Hematopoietic multipotent progenitor cell treated with erythropoietin and hydrocortisone succinate and interleukin-3 and kit ligand, for 17 days (in vitro differentiated cells): ENCODE results near the gene TET1.
A peak's percentile ranks its signal among the peaks of the same experiment; 100 is the strongest.
"Not testable (repeated sequence)": the region's sequence is repeated elsewhere in the genome, so short reads cannot be mapped to it uniquely, and the experiment has no call there.

Source experiments
- DNase-seq: peaks from one replicate; pipeline ENCODE4 v3.0.0-alpha.2; 2015; ENCODE audit warnings: low spot score

Gene TET1

GRCh38 chr10:68560186-68560942, at the start of gene TET1:
Gene TET1 (plus strand): TSS chr10:68560337. CDS start chr10:68572339, 12,002 bp downstream.
- DNase-seq: no peak

- not testable (repeated sequence) for DNase-seq
Measured at GRCh38 chr10:68516216-68516615, 43.9 kb upstream of the TET1 start.

GRCh38 chr10:68516766-68517165, 43.4 kb upstream of the TET1 start:
- no peak for DNase-seq

DNA sequence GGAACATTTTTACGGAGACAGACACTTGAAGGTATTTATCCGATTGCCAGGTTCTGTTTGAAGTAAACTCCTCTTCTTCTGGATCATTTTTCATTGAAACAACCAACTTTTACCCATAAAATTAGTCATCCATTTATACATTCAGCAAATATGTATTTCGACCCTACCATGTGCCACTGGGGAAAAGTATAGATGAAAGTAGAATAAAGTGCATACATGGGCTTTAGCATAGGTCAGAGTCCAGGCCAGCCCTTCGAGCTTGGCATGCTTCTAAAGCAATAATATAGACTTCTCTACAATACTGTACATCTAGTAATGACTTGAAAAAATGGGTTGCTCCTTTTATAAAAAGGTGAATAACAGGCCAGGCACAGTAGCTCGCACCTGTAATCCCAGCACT, 42.9 kb upstream of the TET1 start:
- DNase-seq: no peak

- not testable (repeated sequence) for DNase-seq
Measured at GRCh38 chr10:68518609-68519008, 41.5 kb upstream of the TET1 start.

- not testable (repeated sequence) for DNase-seq
Measured at GRCh38 chr10:68525490-68526038, 34.6 kb upstream of the TET1 start.

DNA sequence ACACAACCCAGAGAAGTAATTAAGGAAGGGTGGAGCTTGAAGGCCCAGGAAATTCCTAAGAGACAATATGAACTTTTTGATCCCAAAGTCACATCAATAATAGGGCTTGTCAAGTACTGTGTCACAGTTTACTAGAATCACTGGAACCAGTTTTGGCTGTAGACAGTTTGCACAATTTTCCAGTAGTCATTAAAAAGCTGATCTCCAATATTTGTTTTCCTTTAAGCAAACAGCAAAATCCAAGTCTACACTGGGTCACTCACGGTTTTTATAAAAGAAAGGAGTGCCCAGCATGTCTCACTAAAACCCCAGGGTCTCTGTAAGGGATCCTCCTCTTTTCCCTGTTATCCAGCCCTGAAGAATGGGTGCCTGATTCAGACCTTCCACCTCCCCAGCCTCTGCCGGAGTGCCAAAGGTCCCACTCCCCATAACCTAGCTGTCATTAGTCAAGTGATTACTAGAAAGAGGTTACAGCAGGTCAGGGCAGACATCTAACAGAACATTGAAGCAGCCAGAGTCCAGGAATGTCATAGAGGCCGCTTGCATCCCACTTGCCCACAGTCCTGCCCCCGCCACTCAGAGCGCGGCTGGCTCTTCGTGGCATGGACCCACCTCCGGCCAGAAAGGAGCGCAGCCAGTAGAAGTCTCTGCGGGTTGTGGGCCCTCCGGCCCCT, 33.4 kb upstream of the TET1 start:
- no peak for DNase-seq

- no peak for DNase-seq
Measured at GRCh38 chr10:68536973-68537372, 23.2 kb upstream of the TET1 start.

DNA sequence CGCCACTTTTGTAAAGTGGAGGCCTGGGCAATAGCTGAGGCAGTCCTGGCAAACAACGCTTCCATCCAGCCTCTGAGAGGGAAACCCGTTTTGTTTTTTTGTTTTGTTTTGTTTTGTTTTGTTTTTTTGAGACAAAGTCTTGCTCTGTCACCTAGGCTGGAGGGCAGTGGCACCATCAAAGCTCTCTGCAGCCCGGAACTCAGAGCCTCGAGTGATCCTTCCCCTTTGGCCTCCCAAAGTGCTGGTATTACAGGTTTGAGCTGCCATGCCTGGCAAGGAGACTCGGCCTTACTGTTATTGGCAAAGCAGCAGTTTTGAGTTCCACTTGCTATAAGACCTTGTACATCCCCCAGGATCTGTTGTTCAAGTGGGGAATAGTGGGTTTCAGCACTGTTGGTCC, 22.3 kb upstream of the TET1 start:
- DNase-seq: no peak

- DNase-seq: no peak
Measured at GRCh38 chr10:68543004-68543918, 16.9 kb upstream of the TET1 start.

GRCh38 chr10:68550747-68551411, 9.3 kb upstream of the TET1 start:
- peak; percentile 34 for DNase-seq

GRCh38 chr10:68553138-68553537, 7.0 kb upstream of the TET1 start:
- DNase-seq: no peak

DNA sequence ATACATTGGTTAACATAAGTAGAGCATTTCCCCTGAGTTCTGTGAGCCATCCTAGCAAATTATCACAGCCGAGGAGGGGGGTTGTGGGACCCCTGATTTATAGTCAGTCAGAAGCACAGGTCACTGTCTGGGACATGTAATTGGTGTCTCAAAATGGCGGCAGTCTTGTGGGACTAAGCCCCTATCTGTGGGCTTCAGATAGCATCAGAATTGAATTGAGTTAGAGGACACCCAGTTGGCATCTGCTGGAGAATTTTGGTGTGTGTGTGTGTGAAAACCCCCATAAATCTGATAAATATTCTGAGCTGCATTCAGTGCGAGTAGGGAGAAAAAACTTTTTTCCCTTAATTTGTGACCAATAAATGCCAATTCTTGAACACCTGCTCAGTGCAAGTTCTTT, 6.5 kb upstream of the TET1 start:
- DNase-seq: no peak

DNA sequence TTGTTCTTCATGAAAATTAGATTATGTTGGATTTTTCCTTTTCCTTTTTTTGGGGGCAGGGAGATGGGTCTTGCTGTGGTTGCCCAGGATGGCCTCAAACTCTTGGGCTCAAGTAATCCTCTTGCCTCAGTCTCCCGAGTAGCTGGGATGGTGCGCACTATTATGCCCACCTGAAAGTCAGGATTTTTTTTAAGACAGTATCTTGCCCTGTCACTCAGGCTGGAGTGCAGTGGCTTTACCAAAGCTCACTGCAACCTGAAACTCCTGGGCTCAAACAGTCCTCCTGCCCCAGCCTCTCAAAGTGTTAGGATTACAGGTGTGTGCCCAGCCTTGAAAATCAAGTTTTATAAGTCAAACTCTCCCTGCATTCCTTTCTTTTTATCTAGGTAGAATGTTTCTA, 1.7 kb upstream of the TET1 start:
- DNase-seq: no peak

DNA sequence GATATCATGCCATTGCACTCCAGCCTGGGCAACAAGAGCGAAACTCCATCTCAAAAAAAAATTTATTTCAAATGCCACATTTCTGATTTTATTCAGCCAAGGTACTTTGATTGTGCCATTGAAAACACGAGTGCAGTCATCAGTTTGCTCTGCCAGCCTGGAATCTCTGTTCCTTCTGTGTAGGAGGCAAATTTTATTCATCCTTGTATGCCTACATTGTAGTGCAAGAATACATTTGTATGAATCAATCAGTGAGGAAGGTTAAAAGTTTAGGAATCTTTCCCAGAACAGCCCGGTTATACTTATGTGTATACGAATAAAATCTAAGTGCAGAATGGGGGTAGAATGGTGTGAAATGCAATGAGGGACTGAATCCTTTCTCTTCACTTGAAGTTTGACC, 886 bp upstream of the TET1 start:
- DNase-seq: no peak

GRCh38 chr10:68559841-68560185, 324 bp upstream of the TET1 start:
- no peak for DNase-seq

DNA sequence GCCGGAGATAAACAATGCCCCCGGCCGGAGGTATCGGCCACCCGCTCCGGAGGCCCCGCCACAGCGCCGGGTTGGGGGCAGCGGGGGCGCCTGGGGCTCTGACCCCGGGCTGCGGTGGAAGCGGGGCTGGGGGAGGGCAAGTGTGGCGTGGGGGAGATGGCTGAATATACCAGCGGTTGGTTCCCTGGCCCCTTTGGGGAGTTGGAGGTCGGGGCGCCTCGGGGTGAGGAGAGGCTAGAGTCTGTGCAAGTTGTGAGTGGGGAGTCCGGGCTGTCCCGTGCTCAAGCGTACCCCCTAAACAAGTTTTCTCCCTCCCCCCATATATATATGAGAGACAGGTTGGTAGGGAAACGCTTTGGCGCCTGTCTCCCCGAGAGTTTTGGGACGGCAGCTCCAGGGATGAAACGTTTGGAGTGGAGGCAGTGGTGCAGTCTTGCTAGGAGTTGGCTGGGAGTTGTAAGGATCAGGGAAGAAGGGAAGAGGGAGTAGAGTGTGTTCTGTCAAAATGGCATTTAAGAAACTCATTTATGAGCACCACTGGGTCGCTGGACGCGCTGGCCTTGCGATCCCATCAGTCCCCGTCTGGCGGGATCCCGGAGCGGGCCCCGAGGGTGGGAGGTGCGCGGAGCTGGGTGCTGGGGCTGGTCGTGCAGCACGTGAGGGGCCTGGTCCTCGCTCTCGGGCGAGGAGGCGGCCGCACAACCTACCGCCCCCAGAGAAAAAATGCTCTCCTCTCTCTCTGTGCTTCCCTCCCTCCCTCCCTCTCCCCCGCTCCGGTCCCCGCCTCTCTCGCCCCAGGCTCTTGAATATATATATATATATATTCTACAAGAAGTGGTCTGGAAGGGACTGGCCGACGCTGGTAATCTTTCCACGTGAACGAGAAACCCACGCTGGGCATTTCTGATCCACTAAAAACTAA, 1.1 kb downstream of the TET1 start:
- DNase-seq: no peak

DNA sequence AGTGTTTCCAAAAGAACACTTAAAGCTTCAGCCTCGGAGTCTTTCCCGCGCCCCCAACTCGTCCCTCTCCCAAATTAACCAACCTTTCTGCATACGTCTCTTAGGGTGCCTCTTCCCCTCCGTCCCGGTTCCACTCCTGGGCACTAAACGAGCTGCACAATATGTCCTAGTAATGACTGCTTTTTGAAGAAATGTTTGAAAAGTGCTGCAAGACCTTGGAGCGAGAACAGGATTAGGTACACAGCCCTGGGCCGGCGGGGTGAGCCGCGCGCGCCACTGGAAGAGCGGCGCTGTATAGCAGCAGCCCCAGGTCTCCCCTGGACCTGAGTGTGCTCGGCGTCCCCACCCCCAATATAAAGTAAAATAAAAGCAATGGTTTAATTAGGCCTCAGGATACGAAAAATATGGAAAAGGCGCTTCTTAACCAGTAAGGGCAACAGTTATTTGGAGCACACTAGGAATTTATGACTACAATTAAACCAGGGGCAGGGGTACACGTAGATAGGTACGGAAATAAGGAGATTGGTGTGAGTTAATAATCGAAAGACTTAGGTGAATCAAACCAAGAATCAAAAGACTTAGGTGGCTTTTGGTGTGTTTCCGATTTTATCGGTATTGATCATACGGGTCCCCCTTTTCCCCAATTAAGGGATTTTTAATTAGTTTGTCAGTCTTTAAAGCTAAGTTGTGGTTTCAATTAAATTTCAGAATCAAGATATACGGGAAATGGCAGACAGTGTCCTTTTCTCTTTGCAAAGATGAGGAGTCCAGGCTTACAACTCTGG, 1.9 kb downstream of the TET1 start:
- DNase-seq: no peak

DNA sequence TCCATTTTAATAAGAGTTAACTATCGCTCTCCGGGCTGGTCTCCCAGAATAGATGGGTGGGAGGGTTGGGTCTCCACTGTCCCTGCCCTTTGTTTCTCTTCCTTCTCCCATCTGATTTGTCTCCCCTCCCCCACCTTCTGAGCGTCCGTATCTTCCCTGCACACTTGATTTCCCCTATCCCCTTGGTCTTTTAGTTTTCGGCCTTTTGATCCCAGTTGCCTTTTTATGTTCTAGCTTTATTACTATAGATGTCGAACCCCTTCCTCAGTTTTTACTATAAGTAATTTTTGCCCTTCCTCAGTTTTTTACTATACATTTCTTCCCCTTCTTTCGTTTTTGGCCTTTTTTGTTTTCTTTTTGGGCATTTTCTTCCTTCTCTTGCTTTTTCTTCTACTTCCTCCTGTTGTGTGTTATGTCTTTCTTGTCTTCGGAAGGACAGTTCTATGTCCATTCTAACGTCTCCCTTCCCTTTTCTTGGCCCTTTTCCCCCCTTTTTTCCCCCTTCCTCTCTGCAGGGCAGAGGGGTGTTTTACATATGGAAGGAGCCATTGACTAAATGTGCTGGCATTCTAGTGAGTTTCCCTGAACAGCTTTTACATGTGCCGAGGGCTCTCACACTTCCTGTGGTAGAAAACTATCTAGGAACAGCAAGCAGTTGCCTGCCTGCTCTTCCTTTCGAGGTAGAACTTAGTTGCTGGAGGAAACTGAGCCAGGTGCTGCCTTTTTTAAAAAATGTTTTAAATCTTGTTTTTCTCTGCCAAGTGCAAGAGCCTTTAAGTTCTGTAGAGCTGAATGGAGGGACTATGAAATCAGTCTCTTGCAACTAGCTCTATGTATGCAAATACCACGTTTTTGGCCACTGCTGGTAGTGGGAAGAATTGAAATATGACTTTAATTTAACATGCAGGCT, 2.8 kb downstream of the TET1 start:
- no peak for DNase-seq
